OCI-LY1 (cell line): Measurements from ENCODE around the gene CAPZA1.

Experiments used
- CTCF ChIP-seq: fragments of 200-600 bp; sonication (generic), shearing (Covaris generic); IDR thresholded peaks from 2 replicates; pipeline ENCODE4 v1.5.1; 2017; ENCODE audit warnings: mild to moderate bottlenecking, antibody characterized with exemption, low read length, moderate library complexity, mixed read lengths
- EZH2 ChIP-seq: fragments of 200-600 bp; sonication (generic), shearing (Covaris generic); IDR thresholded peaks from 2 replicates; pipeline ENCODE4 v1.8.0; 2017; ENCODE audit warnings: borderline replicate concordance, mixed run types, mild to moderate bottlenecking, antibody characterized with exemption, low read length, moderate library complexity, mixed read lengths

GRCh38 chr1:112697781-112698201, 78.2 kb downstream of the CAPZA1 start:
- no peak for TF ChIP-seq CTCF
- TF ChIP-seq EZH2, result no peak
